ENCODE results near the gene EIF1AD. TPM values are rescaled to one million over a fixed set of nuclear protein-coding genes. Genes with fewer than 3 reads are reported as not detected.

Gene EIF1AD
- total RNA-seq, 2 donors from 2014 or later = 37.4 to 40.1 TPM

DNA sequence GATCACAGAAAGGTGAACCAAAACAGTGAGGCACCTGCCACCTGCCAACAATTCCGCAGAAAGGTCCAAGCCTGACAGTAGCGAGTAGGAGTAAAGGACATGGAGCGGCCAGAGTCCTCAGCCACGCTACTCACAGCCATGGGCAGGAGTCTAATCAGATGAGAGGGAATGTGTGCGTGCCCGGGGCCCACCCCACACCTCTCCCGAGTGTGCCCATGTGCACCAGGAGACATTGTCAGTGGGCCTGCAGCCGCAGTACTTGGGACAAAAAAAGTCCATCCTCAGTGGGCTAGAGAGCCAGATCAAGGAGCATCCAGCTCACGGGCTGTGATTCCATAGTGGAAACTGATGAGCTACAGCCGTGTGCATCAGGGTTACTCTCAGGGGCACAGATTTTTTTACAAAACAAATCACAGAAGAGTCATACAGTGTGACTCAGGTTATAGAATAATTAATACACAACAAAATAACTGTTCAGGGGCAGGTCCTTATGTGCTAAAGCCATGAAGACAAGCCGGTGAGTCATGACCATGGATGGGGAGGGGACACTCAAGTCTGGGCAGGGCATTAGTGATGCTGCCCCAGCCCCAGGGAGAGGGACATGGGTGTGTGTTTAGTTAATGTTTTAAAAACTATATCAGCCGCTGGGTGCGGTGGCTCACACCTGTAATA lies 28.4 kb downstream of the EIF1AD start:
- no peaks in the 10 kb centered on the region for H3K9me3 Mint-ChIP-seq
- Histone ChIP-seq H3K27ac (ENCODE audit: low read depth, low read length) (no peak overlapping the region), H3K36me3 (ENCODE audit: control insufficient read depth, insufficient read depth, low read length) (peaks cover 35% of the 10 kb centered on the region), H3K9me3 (ENCODE audit: control insufficient read depth, low read length) (no peaks in the 10 kb centered on the region), H3K9ac (ENCODE audit: extremely low read depth, low read length, poor library complexity, severe bottlenecking) (no peak overlapping the region), H3K4me1 (ENCODE audit: control insufficient read depth, insufficient read depth, low read length) (no peaks in the 10 kb centered on the region), H3K4me3 (ENCODE audit: low read length) (no peak overlapping the region), H3K27me3 (ENCODE audit: control insufficient read depth, insufficient read depth, low read length, poor library complexity, severe bottlenecking) (no peaks in the 10 kb centered on the region)
- peaks cover 5% of the 10 kb centered on the region for H3K4me1 Mint-ChIP-seq
- DNase-seq = no peak
- H3K36me3 Mint-ChIP-seq (ENCODE audit: low read depth) = peaks cover 60% of the 10 kb centered on the region
- TF ChIP-seq, protein P1, sequence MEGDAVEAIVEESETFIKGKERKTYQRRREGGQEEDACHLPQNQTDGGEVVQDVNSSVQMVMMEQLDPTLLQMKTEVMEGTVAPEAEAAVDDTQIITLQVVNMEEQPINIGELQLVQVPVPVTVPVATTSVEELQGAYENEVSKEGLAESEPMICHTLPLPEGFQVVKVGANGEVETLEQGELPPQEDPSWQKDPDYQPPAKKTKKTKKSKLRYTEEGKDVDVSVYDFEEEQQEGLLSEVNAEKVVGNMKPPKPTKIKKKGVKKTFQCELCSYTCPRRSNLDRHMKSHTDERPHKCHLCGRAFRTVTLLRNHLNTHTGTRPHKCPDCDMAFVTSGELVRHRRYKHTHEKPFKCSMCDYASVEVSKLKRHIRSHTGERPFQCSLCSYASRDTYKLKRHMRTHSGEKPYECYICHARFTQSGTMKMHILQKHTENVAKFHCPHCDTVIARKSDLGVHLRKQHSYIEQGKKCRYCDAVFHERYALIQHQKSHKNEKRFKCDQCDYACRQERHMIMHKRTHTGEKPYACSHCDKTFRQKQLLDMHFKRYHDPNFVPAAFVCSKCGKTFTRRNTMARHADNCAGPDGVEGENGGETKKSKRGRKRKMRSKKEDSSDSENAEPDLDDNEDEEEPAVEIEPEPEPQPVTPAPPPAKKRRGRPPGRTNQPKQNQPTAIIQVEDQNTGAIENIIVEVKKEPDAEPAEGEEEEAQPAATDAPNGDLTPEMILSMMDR (conservative IDR thresholded peaks at IDR 0.05) = no peak
- no peaks in the 10 kb centered on the region for H3K27me3 Mint-ChIP-seq (ENCODE audit: insufficient read depth)
- 92 to 100% methylated on average over 9 to 13 of the region's 13 CpGs for WGBS, 2 experiments (ENCODE audit: insufficient coverage in 1 of 2, insufficient read length in 1 of 2)
- H3K27ac Mint-ChIP-seq = no peak overlapping the region
- no peak overlapping the region for H3K4me3 Mint-ChIP-seq

DNA sequence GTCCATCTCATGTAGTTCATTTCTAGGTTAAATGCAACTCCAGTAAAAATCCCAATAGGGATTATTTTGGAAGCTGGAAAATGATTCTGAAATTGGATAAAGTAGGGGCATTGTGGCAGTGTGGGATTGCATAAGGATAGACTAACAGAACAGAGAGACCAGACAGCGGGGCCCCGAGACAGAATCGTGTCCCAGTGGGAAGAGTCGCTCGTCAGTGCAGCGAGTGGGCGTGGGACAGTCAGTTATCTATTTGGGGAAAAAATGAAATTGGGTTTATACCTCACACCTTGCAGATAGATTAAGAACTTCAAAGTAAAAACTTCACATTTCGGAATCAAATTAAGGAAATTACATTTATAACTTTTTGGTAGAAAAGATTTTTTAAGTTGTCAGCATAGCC lies 29.8 kb downstream of the EIF1AD start:
- Histone ChIP-seq H3K4me1 (ENCODE audit: control insufficient read depth, insufficient read depth, low read length) (no peaks in the 10 kb centered on the region), H3K9me3 (ENCODE audit: control insufficient read depth, low read length) (no peaks in the 10 kb centered on the region), H3K4me3 (ENCODE audit: low read length) (no peak overlapping the region), H3K27ac (ENCODE audit: low read depth, low read length) (no peak overlapping the region), H3K36me3 (ENCODE audit: control insufficient read depth, insufficient read depth, low read length) (peaks cover 46% of the 10 kb centered on the region), H3K27me3 (ENCODE audit: control insufficient read depth, insufficient read depth, low read length, poor library complexity, severe bottlenecking) (no peaks in the 10 kb centered on the region), H3K9ac (ENCODE audit: extremely low read depth, low read length, poor library complexity, severe bottlenecking) (no peak overlapping the region)
- no peaks in the 10 kb centered on the region for H3K27me3 Mint-ChIP-seq (ENCODE audit: insufficient read depth)
- TF ChIP-seq, protein P1 (conservative IDR thresholded peaks at IDR 0.05) = no peak
- H3K36me3 Mint-ChIP-seq (ENCODE audit: low read depth) = peaks cover 68% of the 10 kb centered on the region
- no peaks in the 10 kb centered on the region for H3K9me3 Mint-ChIP-seq
- no peak for DNase-seq
- no peak overlapping the region for H3K27ac Mint-ChIP-seq
- no peak overlapping the region for H3K4me3 Mint-ChIP-seq
- H3K4me1 Mint-ChIP-seq = peaks cover 5% of the 10 kb centered on the region
- 98 to 100% methylated on average over 3 to 7 of the region's 8 CpGs for WGBS, 2 experiments (ENCODE audit: insufficient coverage in 1 of 2, insufficient read length in 1 of 2)

DNA sequence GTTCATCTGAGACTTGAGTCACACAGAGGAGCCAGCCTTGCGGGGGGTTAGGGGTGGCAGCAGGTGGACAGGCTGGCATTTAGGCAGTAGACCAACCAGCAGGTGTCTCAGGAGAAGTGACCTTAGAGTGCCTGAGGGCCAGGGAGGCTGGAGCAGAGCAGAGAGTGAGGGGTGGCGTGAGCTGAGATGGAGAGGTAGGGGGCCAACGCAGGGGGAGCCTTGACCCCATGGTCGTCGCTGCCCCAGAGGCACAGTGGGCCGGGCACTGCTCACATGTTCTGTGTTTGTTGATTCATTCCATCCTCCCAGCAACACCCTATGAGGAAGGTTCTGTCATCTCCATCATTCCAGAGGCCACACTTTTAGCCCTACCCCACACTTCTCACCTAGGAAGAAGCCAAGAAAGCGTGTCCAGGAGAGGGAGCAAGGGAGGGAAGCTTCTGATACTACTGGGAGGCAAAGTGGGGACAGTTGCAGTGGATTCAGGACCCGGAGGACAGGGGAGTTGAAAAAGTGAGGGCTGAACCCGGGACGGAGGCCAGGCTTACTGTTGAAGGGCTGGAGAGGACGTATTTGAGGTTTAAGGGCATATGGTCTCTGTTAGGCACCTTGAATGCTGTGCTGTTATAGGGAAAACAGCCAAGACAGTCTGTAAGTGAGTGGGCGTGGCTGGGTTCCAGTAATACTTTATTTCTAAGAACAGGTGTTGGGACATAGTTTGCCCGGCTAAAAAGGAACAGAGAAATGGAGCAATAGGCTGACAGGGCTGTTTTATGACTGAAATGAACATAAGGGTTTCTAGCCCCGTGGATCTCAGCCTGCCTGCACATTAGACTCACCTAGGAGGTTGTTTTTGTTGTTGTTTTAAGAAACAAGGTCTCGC lies 33.1 kb downstream of the EIF1AD start:
- Histone ChIP-seq H3K4me1 (ENCODE audit: control insufficient read depth, insufficient read depth, low read length) (no peaks in the 10 kb centered on the region), H3K4me3 (ENCODE audit: low read length) (no peak overlapping the region), H3K9me3 (ENCODE audit: control insufficient read depth, low read length) (no peaks in the 10 kb centered on the region), H3K9ac (ENCODE audit: extremely low read depth, low read length, poor library complexity, severe bottlenecking) (no peak overlapping the region), H3K36me3 (ENCODE audit: control insufficient read depth, insufficient read depth, low read length) (peaks cover 75% of the 10 kb centered on the region), H3K27me3 (ENCODE audit: control insufficient read depth, insufficient read depth, low read length, poor library complexity, severe bottlenecking) (no peaks in the 10 kb centered on the region), H3K27ac (ENCODE audit: low read depth, low read length) (no peak overlapping the region)
- Mint-ChIP-seq H3K27ac (no peak overlapping the region), H3K4me1 (no peaks in the 10 kb centered on the region), H3K9me3 (no peaks in the 10 kb centered on the region), H3K36me3 (ENCODE audit: low read depth) (peaks cover 80% of the 10 kb centered on the region), H3K27me3 (ENCODE audit: insufficient read depth) (no peaks in the 10 kb centered on the region), H3K4me3 (no peak overlapping the region)
- whole genome bisulfite sequencing, 2 experiments (ENCODE audit: insufficient coverage in 1 of 2, insufficient read length in 1 of 2) = 95 to 98% methylated on average over 10 to 14 of the region's 15 CpGs
- TF ChIP-seq, protein P1 (conservative IDR thresholded peaks at IDR 0.05) = peak; percentile 37
- no peak for DNase-seq
